Type B pancreatic cell (in vitro differentiated cells): ENCODE results near the gene RHOV. TPM values are rescaled to one million over a fixed set of nuclear protein-coding genes. Genes with fewer than 3 reads are reported as not detected.

ENCODE experiments used
- DNase-seq: peaks from one replicate; pipeline ENCODE4 v3.0.0; 2021; ENCODE audit warnings: mixed read lengths; ENCODE audit not compliant: unreplicated experiment; ENCODE audit errors: extremely low spot score
- H3K27ac Mint-ChIP-seq: 2 replicates; pipeline ENCODE4 v1.8.0; 2021; ENCODE audit warnings: mild to moderate bottlenecking, mixed read lengths
- H3K27me3 Mint-ChIP-seq: 2 replicates; pipeline ENCODE4 v1.8.0; 2021; ENCODE audit warnings: mixed read lengths
- H3K36me3 Mint-ChIP-seq: 2 replicates; pipeline ENCODE4 v1.8.0; 2021; ENCODE audit warnings: mixed read lengths
- H3K4me1 Mint-ChIP-seq: one replicate; pipeline ENCODE4 v1.8.0; 2021; ENCODE audit warnings: mixed read lengths; ENCODE audit not compliant: unreplicated experiment
- H3K4me3 Mint-ChIP-seq: 2 replicates; pipeline ENCODE4 v1.8.0; 2021; ENCODE audit warnings: mild to moderate bottlenecking, mixed read lengths
- H3K9me3 Mint-ChIP-seq: 2 replicates; pipeline ENCODE4 v1.8.0; 2021; ENCODE audit warnings: mixed read lengths
- total RNA-seq: library from RNA; stranded (reverse); gene quantifications from 2 replicates; pipeline ENCODE4 v1.2.1, GENCODE V29; 2021; ENCODE audit warnings: low replicate concordance
- TF ChIP-seq, protein P1 (sequence below): fragments of 200-600 bp; sonication (generic); conservative IDR thresholded peaks from 2 replicates; pipeline ENCODE4 v1.5.0; 2021; ENCODE audit warnings: antibody characterized with exemption, mild to moderate bottlenecking

RHOV gene
- total RNA-seq, 1 donor from 2014 or later: 19.3 TPM

DNA sequence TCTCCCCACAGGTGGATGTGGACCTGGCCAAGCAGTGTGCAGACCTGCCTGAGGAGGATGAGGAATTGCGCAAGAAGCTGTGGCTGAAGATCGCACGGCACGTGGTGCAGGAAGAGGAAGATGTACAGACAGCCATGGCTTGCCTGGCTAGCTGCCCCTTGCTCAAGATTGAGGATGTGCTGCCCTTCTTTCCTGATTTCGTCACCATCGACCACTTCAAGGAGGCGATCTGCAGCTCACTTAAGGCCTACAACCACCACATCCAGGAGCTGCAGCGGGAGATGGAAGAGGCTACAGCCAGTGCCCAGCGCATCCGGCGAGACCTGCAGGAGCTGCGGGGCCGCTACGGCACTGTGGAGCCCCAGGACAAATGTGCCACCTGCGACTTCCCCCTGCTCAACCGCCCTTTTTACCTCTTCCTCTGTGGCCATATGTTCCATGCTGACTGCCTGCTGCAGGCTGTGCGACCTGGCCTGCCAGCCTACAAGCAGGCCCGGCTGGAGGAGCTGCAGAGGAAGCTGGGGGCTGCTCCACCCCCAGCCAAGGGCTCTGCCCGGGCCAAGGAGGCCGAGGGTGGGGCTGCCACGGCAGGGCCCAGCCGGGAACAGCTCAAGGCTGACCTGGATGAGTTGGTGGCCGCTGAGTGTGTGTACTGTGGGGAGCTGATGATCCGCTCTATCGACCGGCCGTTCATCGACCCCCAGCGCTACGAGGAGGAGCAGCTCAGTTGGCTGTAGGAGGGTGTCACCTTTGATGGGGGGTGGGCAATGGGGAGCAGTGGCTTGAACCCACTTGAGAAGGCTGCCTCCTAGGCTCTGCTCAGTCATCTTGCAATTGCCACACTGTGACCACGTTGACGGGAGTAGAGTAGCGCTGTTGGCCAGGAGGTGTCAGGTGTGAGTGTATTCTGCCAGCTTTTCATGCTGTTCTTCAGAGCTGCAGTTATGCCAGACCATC lies 28.8 kb upstream of the RHOV start:
- H3K4me1 Mint-ChIP-seq: peaks cover 7% of the 10 kb centered on the region
- peak overlapping the region; percentile 85 for H3K27ac Mint-ChIP-seq
- DNase-seq: no peak
- peaks cover 15% of the 10 kb centered on the region for H3K36me3 Mint-ChIP-seq
- H3K4me3 Mint-ChIP-seq: no peak overlapping the region
- no peaks in the 10 kb centered on the region for H3K9me3 Mint-ChIP-seq
- TF ChIP-seq, protein P1, sequence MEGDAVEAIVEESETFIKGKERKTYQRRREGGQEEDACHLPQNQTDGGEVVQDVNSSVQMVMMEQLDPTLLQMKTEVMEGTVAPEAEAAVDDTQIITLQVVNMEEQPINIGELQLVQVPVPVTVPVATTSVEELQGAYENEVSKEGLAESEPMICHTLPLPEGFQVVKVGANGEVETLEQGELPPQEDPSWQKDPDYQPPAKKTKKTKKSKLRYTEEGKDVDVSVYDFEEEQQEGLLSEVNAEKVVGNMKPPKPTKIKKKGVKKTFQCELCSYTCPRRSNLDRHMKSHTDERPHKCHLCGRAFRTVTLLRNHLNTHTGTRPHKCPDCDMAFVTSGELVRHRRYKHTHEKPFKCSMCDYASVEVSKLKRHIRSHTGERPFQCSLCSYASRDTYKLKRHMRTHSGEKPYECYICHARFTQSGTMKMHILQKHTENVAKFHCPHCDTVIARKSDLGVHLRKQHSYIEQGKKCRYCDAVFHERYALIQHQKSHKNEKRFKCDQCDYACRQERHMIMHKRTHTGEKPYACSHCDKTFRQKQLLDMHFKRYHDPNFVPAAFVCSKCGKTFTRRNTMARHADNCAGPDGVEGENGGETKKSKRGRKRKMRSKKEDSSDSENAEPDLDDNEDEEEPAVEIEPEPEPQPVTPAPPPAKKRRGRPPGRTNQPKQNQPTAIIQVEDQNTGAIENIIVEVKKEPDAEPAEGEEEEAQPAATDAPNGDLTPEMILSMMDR: no peak
- no peaks in the 10 kb centered on the region for H3K27me3 Mint-ChIP-seq

DNA sequence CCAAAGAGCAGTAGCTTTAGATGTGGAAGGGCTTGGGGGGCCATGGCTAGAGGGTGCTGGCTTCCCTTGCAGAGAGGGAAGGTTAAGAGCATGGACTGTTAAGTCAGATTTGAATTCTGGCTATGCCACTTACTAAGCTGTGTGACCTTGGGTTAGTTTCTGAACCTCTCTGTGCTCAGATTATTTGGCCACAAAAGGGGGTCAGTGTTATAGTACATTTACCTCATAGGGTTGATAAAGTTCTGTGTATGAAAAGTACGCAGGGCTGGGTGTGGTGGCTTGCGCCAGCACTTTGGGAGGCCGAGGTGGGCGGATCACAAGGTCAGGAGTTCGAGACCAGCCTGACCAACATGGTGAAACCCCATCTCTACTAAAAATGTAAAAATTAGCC lies 27.0 kb upstream of the RHOV start:
- DNase-seq: no peak
- TF ChIP-seq, protein P1: no peak
- Mint-ChIP-seq H3K9me3 (no peaks in the 10 kb centered on the region), H3K36me3 (peaks cover 21% of the 10 kb centered on the region), H3K4me1 (peaks cover 7% of the 10 kb centered on the region), H3K27me3 (no peaks in the 10 kb centered on the region), H3K27ac (no peak overlapping the region), H3K4me3 (no peak overlapping the region)

DNA sequence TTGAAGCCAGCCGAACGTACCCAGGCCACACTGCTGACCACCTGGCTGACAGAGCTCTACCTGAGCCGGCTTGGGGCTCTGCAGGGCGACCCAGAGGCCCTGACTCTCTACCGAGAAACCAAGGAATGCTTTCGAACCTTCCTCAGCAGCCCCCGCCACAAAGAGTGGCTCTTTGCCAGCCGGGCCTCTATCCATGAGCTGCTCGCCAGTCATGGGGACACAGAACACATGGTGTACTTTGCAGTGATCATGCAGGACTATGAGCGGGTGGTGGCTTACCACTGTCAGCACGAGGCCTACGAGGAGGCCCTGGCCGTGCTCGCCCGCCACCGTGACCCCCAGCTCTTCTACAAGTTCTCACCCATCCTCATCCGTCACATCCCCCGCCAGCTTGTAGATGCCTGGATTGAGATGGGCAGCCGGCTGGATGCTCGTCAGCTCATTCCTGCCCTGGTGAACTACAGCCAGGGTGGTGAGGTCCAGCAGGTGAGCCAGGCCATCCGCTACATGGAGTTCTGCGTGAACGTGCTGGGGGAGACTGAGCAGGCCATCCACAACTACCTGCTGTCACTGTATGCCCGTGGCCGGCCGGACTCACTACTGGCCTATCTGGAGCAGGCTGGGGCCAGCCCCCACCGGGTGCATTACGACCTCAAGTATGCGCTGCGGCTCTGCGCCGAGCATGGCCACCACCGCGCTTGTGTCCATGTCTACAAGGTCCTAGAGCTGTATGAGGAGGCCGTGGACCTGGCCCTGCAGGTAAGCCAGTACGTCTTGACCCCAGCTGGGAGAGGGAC lies 26.4 kb upstream of the RHOV start:
- TF ChIP-seq, protein P1: no peak
- no peak for DNase-seq
- Mint-ChIP-seq H3K27ac (no peak overlapping the region), H3K9me3 (no peaks in the 10 kb centered on the region), H3K4me1 (peaks cover 7% of the 10 kb centered on the region), H3K27me3 (no peaks in the 10 kb centered on the region), H3K4me3 (no peak overlapping the region), H3K36me3 (peaks cover 21% of the 10 kb centered on the region)

DNA sequence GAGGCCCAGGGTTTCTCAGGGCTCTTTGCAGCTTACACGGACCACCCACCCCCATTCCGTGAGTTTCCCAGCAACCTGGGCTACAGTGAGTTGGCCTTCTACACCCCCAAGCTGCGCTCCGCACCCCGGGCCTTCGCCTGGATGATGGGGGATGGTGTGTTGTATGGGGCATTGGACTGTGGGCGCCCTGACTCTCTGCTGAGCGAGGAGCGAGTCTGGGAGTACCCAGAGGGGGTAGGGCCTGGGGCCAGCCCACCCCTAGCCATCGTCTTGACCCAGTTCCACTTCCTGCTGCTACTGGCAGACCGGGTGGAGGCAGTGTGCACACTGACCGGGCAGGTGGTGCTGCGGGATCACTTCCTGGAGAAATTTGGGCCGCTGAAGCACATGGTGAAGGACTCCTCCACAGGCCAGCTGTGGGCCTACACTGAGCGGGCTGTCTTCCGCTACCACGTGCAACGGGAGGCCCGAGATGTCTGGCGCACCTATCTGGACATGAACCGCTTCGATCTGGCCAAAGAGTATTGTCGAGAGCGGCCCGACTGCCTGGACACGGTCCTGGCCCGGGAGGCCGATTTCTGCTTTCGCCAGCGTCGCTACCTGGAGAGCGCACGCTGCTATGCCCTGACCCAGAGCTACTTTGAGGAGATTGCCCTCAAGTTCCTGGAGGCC lies 25.6 kb upstream of the RHOV start:
- Mint-ChIP-seq H3K27ac (no peak overlapping the region), H3K27me3 (no peaks in the 10 kb centered on the region), H3K4me1 (peaks cover 12% of the 10 kb centered on the region), H3K4me3 (no peak overlapping the region), H3K36me3 (peaks cover 21% of the 10 kb centered on the region), H3K9me3 (no peaks in the 10 kb centered on the region)
- TF ChIP-seq, protein P1: no peak
- no peak for DNase-seq

DNA sequence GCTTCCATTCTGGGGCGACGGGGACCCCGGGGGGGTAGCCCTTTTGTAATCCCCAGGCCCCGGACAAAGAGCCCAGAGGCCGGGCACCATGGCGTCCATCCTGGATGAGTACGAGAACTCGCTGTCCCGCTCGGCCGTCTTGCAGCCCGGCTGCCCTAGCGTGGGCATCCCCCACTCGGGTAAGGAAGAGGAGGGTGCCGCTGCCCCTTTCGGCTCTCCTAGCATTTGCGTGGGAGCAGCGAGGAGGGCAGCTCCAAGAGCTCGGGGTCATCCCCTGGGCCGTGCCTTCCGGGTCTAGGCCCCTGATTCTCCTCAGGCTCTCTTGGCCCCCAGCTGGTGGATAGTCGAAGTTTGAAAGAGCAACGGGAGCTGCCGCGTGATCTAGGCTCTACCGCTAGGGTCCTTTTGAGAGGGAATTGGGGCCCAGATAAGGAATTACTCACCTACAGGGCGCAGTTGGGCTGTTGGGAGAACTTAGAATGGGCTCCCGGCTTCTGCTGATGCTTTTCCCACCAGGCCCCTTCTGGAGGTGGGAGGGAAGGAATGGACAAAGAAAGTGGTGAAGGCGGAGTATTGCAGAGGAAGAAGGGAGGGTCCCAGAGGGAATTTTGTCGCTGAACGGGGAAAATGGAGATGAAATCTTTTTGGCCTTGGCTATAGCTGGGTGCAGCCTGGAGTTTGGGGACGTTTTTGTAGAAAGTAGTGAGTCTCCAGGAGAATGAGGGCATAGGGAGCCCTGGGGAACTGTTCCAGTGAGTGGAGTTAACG lies 20.8 kb upstream of the RHOV start:
- DNase-seq: peak; percentile 75
- Mint-ChIP-seq H3K27me3 (no peaks in the 10 kb centered on the region), H3K4me3 (peak overlapping the region; percentile 98), H3K27ac (peak overlapping the region; percentile 98), H3K9me3 (no peaks in the 10 kb centered on the region), H3K36me3 (peaks cover 10% of the 10 kb centered on the region), H3K4me1 (peaks cover 12% of the 10 kb centered on the region)
- TF ChIP-seq, protein P1: peak; percentile 80
